Measurements from ENCODE around the gene RAB40A.
"Not testable (repeated sequence)": the region's sequence is repeated elsewhere in the genome, so short reads cannot be mapped to it uniquely, and the experiment has no call there.

RAB40A gene

DNA sequence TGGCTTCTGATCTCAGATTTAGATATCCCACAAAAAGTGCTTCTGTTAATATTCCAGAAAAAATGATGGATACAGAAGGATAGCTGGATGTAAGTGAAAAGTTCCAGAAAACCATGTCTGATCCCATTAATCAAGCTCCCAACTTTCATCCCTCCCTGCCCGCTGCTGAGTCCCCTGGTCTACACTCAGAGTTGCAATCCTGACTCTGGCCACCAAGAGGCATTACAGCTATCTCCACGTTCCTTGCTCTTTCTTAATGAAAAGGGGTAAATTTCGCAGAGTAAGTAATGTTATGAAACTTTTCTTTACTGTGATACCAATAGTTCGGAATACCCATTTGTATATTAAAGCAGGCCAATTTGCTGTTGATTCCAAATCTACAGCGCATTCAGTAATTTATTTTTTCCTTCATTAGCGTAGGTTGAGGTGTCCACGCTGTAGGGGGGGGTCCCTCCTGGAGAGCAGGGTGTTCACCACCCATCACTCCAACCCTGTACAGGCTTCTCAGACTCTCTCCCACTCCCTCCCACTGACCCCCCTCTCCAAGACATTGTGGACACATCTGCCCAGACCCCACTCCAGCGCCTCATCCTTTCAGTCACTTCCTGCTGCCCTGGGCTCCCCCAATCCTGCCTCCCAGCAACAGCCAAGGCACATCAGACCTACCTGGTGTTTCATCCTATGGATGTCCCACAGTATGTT lies 55.1 kb downstream of the RAB40A start:
- H3K27ac Mint-ChIP-seq, result no peak overlapping the region
- peaks cover 14% of the 10 kb centered on the region in 2 donors for H3K27me3 Mint-ChIP-seq
- DNase-seq, result no peak
- peaks cover 2 to 5% of the 10 kb centered on the region in 2 donors for H3K4me1 Mint-ChIP-seq
- H3K4me3 Mint-ChIP-seq, result peak overlapping the region; percentile 77 to 91
- peak; percentile 75 to 87 for ATAC-seq (replicated peaks)
- no peaks in the 10 kb centered on the region for H3K9me3 Mint-ChIP-seq
- peaks cover 0 to 2% of the 10 kb centered on the region in 2 donors for H3K36me3 Mint-ChIP-seq

DNA sequence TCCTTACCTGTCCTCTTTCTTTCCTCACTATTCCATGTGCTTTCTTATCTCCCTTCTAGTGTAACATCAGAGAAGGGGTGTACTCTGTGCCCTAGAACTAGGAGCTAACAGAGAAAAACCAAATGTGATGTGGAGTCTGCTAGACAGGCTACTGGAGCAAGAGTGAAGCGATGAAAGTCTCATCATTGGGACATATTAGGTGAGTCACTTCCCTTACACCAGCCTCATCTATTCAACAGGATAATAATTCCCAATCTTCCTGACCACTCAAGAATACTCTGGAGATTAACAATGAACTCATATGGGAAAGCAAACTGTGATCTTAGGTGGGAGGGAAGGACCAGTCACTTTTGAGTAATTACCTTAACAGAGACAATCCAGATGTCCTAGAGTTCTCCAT lies 58.1 kb downstream of the RAB40A start:
- ATAC-seq (replicated peaks) (no peak), DNase-seq (no peak)
- Mint-ChIP-seq H3K27me3 (peaks cover 14% of the 10 kb centered on the region in 2 donors), H3K9me3 (no peaks in the 10 kb centered on the region), H3K4me1 (peaks cover 2 to 5% of the 10 kb centered on the region in 2 donors), H3K27ac (no peak overlapping the region), H3K4me3 (no peak overlapping the region), H3K36me3 (peaks cover 0 to 2% of the 10 kb centered on the region in 2 donors)

DNA sequence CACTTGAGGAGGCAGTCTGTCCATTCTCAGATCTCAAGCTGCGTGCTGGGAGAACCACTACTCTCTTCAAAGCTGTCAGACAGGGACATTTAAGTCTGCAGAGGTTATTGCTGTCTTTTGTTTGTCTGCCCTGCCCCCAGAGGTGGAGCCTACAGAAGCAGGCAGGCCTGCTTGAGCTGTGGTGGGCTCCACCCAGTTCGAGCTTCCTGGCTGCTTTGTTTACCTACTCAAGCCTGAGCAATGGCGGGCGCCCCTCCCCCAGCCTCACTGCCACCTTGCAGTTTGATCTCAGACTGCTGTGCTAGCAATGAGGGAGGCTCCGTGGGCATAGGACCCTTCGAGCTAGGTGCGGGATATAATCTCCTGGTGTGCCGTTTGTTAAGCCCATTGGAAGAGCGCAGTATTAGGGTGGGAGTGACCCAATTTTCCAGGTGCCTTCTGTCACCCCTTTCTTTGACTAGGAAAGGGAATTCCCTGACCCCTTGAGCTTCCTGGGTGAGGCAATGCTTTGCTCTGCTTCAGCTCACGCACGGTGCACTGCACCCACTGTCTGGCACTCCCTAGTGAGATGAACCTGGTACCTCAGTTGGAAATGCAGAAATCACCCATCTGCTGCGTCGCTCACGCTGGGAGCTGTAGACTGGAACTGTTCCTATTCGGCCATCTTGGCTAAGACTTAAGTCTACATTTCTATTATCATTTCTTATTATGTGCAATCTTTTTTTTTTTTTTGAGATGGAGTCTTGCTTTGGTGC lies 59.1 kb downstream of the RAB40A start:
- not testable (repeated sequence) for H3K4me3 Mint-ChIP-seq; H3K4me1 Mint-ChIP-seq; H3K27ac Mint-ChIP-seq; ATAC-seq (replicated peaks); DNase-seq; H3K36me3 Mint-ChIP-seq; H3K9me3 Mint-ChIP-seq
- peaks cover 14% of the 10 kb centered on the region in 2 donors for H3K27me3 Mint-ChIP-seq

DNA sequence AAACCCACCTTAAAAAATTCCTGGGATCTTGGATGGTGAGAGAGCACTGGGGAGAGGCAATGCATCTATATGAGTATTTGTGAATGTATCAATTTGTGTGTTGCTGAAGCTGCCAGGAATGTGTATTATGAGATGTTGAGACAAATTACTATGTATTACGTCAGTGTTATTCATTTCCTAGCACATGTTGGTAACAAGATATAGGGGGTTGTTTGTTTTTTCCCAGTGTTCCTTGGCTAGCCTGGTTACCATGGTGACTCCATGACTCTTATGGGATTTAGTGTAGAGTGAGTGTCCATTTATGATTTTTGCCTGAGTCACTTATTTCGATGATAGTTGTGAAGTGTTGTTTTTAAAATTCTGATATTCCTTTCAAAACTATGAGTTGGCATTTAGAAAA lies 65.6 kb downstream of the RAB40A start:
- no peak overlapping the region for H3K4me3 Mint-ChIP-seq
- H3K4me1 Mint-ChIP-seq, result no peaks in the 10 kb centered on the region
- no peaks in the 10 kb centered on the region for H3K27me3 Mint-ChIP-seq
- H3K9me3 Mint-ChIP-seq, result no peaks in the 10 kb centered on the region
- no peaks in the 10 kb centered on the region for H3K36me3 Mint-ChIP-seq
- no peak overlapping the region for H3K27ac Mint-ChIP-seq
- ATAC-seq (replicated peaks) (no peak), DNase-seq (no peak)

All from stimulated activated naive B cell treated with anti-CD40 and anti-IgM and Interleukin-4, amounts not matched to agents 10 μg/mL and 1 μg/mL and 100 μg/mL, for 72 hours (primary cell).